IMR-90 (cell line): ENCODE measurements around the gene GAD2. TPM values are rescaled to one million over a fixed set of nuclear protein-coding genes. Genes with fewer than 3 reads are reported as not detected.

ENCODE experiments used
- ATAC-seq: fragments of 200-7000 bp; cut with Tn5 transposase; 2 replicates; pipeline ENCODE4 v1.9.1; 2020; ENCODE audit warnings: low read depth, mild to moderate bottlenecking, moderate library complexity
- BruUV-seq: library from RNA; stranded (reverse); fragments of 400-500 nt; replicated peaks from 2 replicates; lab custom pipeline; 2021; lab: Mats Ljungman, UMichigan
- CTCF ChIA-PET: fragments of 300-600 bp; formaldehyde crosslinking; extraction: SDS; loops from one replicate; lab custom pipeline; 2021; ENCODE audit warnings: antibody characterized with exemption; lab: Yijun Ruan, JAX
- POLR2A ChIA-PET: fragments of 300-600 bp; sonication (Branson Sonifier 250); formaldehyde crosslinking; loops from one replicate; lab custom pipeline; 2022; ENCODE audit warnings: antibody characterized with exemption; ENCODE audit not compliant: unreplicated experiment; lab: Charles Lee
- DNase-seq: peaks from one replicate; pipeline ENCODE4 v3.0.0; 2013
- H2AFZ ChIP-seq: replicated peaks from 2 replicates; pipeline ENCODE3; 2013; ENCODE audit warnings: low read length, mild to moderate bottlenecking; ENCODE audit not compliant: poor library complexity
- H2AK5ac ChIP-seq: 2 replicates; pipeline ENCODE4 v1.6.1; 2013; ENCODE audit warnings: low read depth, low read length, inconsistent platforms
- H2AK9ac ChIP-seq: replicated peaks from 2 replicates; pipeline ENCODE3; 2013; ENCODE audit warnings: mild to moderate bottlenecking, low read depth, low read length, moderate library complexity; ENCODE audit not compliant: poor library complexity
- H2BK120ac ChIP-seq: 2 replicates; pipeline ENCODE4 v1.6.1; 2013; ENCODE audit warnings: low read depth, low read length, inconsistent platforms
- H2BK15ac ChIP-seq: 3 replicates; pipeline ENCODE4 v1.6.1; 2013; ENCODE audit warnings: low read depth, low read length, inconsistent platforms
- H2BK20ac ChIP-seq: 2 replicates; pipeline ENCODE4 v1.6.1; 2013; ENCODE audit warnings: low read depth, mild to moderate bottlenecking, inconsistent platforms, low read length, moderate library complexity
- H2BK5ac ChIP-seq: 2 replicates; pipeline ENCODE4 v1.6.1; 2013; ENCODE audit warnings: mild to moderate bottlenecking, low read depth, low read length, inconsistent platforms; ENCODE audit not compliant: poor library complexity, severe bottlenecking
- H3K14ac ChIP-seq: replicated peaks from 2 replicates; pipeline ENCODE4 v1.6.1; 2013; ENCODE audit warnings: low read depth, low read length, inconsistent platforms
- H3K18ac ChIP-seq: 2 replicates; pipeline ENCODE4 v1.6.1; 2013; ENCODE audit warnings: low read depth, low read length, control low read depth
- H3K23ac ChIP-seq: 2 replicates; pipeline ENCODE4 v1.6.1; 2013; ENCODE audit warnings: low read depth, low read length, inconsistent platforms
- H3K27ac ChIP-seq: 2 replicates; pipeline ENCODE4 v1.5.1; 2013; ENCODE audit warnings: mild to moderate bottlenecking, control low read depth, low read length; ENCODE audit not compliant: insufficient read depth
- H3K27me3 ChIP-seq: 2 replicates; pipeline ENCODE4 v1.6.1; 2013; ENCODE audit warnings: low read length; ENCODE audit not compliant: control insufficient read depth, insufficient read depth
- H3K36me3 ChIP-seq: 2 replicates; pipeline ENCODE4 v1.6.1; 2013; ENCODE audit warnings: low read length, mixed read lengths; ENCODE audit not compliant: control insufficient read depth, insufficient read depth
- H3K4ac ChIP-seq: 2 replicates; pipeline ENCODE4 v1.6.1; 2013; ENCODE audit warnings: low read depth, low read length, inconsistent platforms
- H3K4me1 ChIP-seq: 2 replicates; pipeline ENCODE4 v1.6.1; 2013; ENCODE audit warnings: low read length, mixed read lengths; ENCODE audit not compliant: control insufficient read depth, insufficient read depth
- H3K4me2 ChIP-seq: 2 replicates; pipeline ENCODE4 v1.6.1; 2013; ENCODE audit warnings: low read depth, mild to moderate bottlenecking, control low read depth, low read length, moderate library complexity
- H3K4me3 ChIP-seq: 2 replicates; pipeline ENCODE4 v1.5.1; 2013; ENCODE audit warnings: low read depth, mild to moderate bottlenecking, control low read depth, low read length, moderate library complexity; ENCODE audit not compliant: insufficient read depth
- H3K56ac ChIP-seq: 2 replicates; pipeline ENCODE4 v1.6.1; 2013; ENCODE audit warnings: low read length, inconsistent platforms; ENCODE audit not compliant: insufficient read depth; ENCODE audit errors: extremely low read depth
- H3K79me1 ChIP-seq, 2 experiments: 2 replicates each; pipeline ENCODE4 v1.6.1; 2013; ENCODE audit warnings: low read length in 2 of 2, inconsistent platforms in 1 of 2, low read depth in 1 of 2
- H3K9ac ChIP-seq: 2 replicates; pipeline ENCODE4 v1.6.1; 2013; ENCODE audit warnings: low read depth, low read length, control low read depth
- H3K9me1 ChIP-seq: 2 replicates; pipeline ENCODE4 v1.6.1; 2013; ENCODE audit warnings: low read length, inconsistent platforms; ENCODE audit not compliant: insufficient read depth
- H3K9me3 ChIP-seq: 2 replicates; pipeline ENCODE4 v1.6.1; 2013; ENCODE audit warnings: low read length; ENCODE audit not compliant: control insufficient read depth, insufficient read depth
- H4K20me1 ChIP-seq: 2 replicates; pipeline ENCODE4 v1.6.1; 2013; ENCODE audit warnings: low read length, inconsistent platforms; ENCODE audit not compliant: insufficient read depth
- H4K5ac ChIP-seq: 2 replicates; pipeline ENCODE4 v1.6.1; 2013; ENCODE audit warnings: mild to moderate bottlenecking, low read depth, low read length, control low read depth
- H4K8ac ChIP-seq, 2 experiments: 2 replicates each; pipeline ENCODE4 v1.6.1; 2013; ENCODE audit warnings: low read depth in 2 of 2, low read length in 2 of 2, control low read depth in 1 of 2, inconsistent platforms in 1 of 2
- H4K91ac ChIP-seq: 2 replicates; pipeline ENCODE4 v1.6.1; 2013; ENCODE audit warnings: low read depth, low read length, inconsistent platforms; ENCODE audit not compliant: insufficient read depth
- RAD21 ChIP-seq: IDR thresholded peaks from 2 replicates; pipeline ENCODE4 v1.6.1; 2012; ENCODE audit warnings: low read length, improper control_type of control experiment
- RCOR1 ChIP-seq: IDR thresholded peaks from 2 replicates; pipeline ENCODE4 v1.6.1; 2012; ENCODE audit warnings: mild to moderate bottlenecking, low read length, improper control_type of control experiment; ENCODE audit not compliant: insufficient replicate concordance
- WGBS, 2 experiments: methylation state at CpG; one replicate each; pipeline versions ENCODE4 v1.1.5 to v1.1.7; 2013; ENCODE audit warnings: missing lambda C conversion rate in 2 of 2; ENCODE audit not compliant: insufficient read length in 1 of 2; ENCODE audit errors: extremely low coverage in 2 of 2; 5-methylcytosine and 5-hydroxymethylcytosine counted together
- dilution Hi-C: fragments of 300-500 bp; cut with HindIII; formaldehyde crosslinking; loops from one replicate; pipeline ENCODE4 v1.14.3; 2018; ENCODE audit warnings: low sequenced_read_pairs; ENCODE audit not compliant: unreplicated experiment
- in situ Hi-C: fragments of 300-500 bp; cut with MboI; formaldehyde crosslinking; loops from 3 replicates; pipeline ENCODE4 v1.14.3; 2019; ENCODE audit warnings: low sequenced_read_pairs, inconsistent platforms, mixed read lengths
- intact Hi-C: fragments of 100-400 bp; cut with micrococcal nuclease; formaldehyde crosslinking; loops from 2 replicates; pipeline ENCODE4 v1.10.0; 2022
- polyA plus RNA-seq, 3 experiments: library from polyadenylated mRNA; depleted of rRNA; stranded (reverse); fragments of >200 nt; gene quantifications; 2 replicates each; pipeline ENCODE4 v1.2.3, GENCODE V29; 2012; ENCODE audit warnings: low replicate concordance in 1 of 3
- total RNA-seq: library from RNA; depleted of rRNA; stranded (reverse); fragments of >200 nt; gene quantifications from 2 replicates; pipeline ENCODE4 v1.2.3, GENCODE V29; 2012

GAD2 gene
- total and polyA plus RNA-seq, 2 of the 4 experiments (the other 2 are of a cell fraction) = not detected

- Histone ChIP-seq H3K9me1 (no peaks in the 10 kb centered on the region), H4K20me1 (no peaks in the 10 kb centered on the region), H2BK20ac (no peak overlapping the region), H2AK9ac (no peak overlapping the region), H3K9me3 (peaks cover 24% of the 10 kb centered on the region), H3K4me2 (no peak overlapping the region), H4K8ac (no peak overlapping the region), H3K4me3 (no peak overlapping the region), H3K79me1 (no peaks in the 10 kb centered on the region), H3K23ac (no peak overlapping the region), H3K27me3 (no peaks in the 10 kb centered on the region), H2AK5ac (no peak overlapping the region), H3K36me3 (no peaks in the 10 kb centered on the region), H2BK120ac (no peak overlapping the region), H4K5ac (no peak overlapping the region), H3K56ac (no peak overlapping the region), H2AFZ (no peak overlapping the region), H2BK5ac (no peak overlapping the region), H3K4ac (no peak overlapping the region), H3K27ac (no peak overlapping the region), H3K18ac (no peak overlapping the region), H3K4me1 (no peaks in the 10 kb centered on the region), H3K9ac (no peak overlapping the region), H2BK15ac (no peak overlapping the region), H3K14ac (no peak overlapping the region), H4K91ac (no peak overlapping the region)
- WGBS, 2 experiments = no CpG with 5 or more reads among the region's 3 CpGs
- DNase-seq (no peak), ATAC-seq (no peak)
- CTCF ChIA-PET = no interaction called here
- no TSS peak for BruUV-seq
- in situ Hi-C loops = no loop called here
- intact Hi-C loops = no loop called here
- no peak for TF ChIP-seq RAD21
- TF ChIP-seq RCOR1 = no peak
- dilution Hi-C loops = no loop called here
- POLR2A ChIA-PET = no interaction called here
These were observed 93.8 kb downstream of the GAD2 start for GRCh38 chr10:26310361-26310760.
